Ovary (tissue), 9 donors: ENCODE measurements around the gene IBA57. TPM values are rescaled to one million over a fixed set of nuclear protein-coding genes. Genes with fewer than 3 reads are reported as not detected.
"Not testable (repeated sequence)": the region's sequence is repeated elsewhere in the genome, so short reads cannot be mapped to it uniquely, and the experiment has no call there.

ENCODE experiments used
- DNase-seq, 5 donors: peaks; one replicate each; pipeline ENCODE4 v3.0.0-alpha.2; 2019 to 2020
- H3K27ac ChIP-seq, 2 donors: fragments of 200-600 bp; one replicate each; pipeline versions ENCODE4 v1.5.1 to v1.8.0; 2019 to 2022
- H3K27me3 ChIP-seq: fragments of 200-600 bp; one replicate; pipeline ENCODE4 v1.8.0; 2022
- H3K36me3 ChIP-seq: fragments of 200-600 bp; sonication (generic); one replicate; pipeline ENCODE4 v1.5.1; 2019
- H3K4me1 ChIP-seq: one replicate; pipeline ENCODE4 v1.8.1; 2013; ENCODE audit warnings: mild to moderate bottlenecking, moderate library complexity; ENCODE audit not compliant: insufficient read depth
- H3K4me3 ChIP-seq: fragments of 200-600 bp; sonication (generic); one replicate; pipeline ENCODE4 v1.5.1; 2017
- H3K9me3 ChIP-seq, 2 donors: fragments of 200-600 bp in 1 of 2; sonication (generic) in 1 of 2; one replicate each; pipeline versions ENCODE4 v1.5.1 to v1.8.1; 2013 to 2019; ENCODE audit warnings: mild to moderate bottlenecking in 1 of 2, moderate library complexity in 1 of 2
- EP300 ChIP-seq: sonication (generic); formaldehyde crosslinking; IDR thresholded peaks from one replicate; pipeline ENCODE4 v1.6.1; 2017; ENCODE audit warnings: antibody characterized with exemption
- POLR2A ChIP-seq: fragments of 450-650 bp; IDR thresholded peaks from one replicate; pipeline ENCODE4 v1.6.1; 2017; ENCODE audit warnings: antibody characterized with exemption, mild to moderate bottlenecking, moderate library complexity
- WGBS, 3 donors: extraction: QIAGEN DNeasy Blood & Tissue Kit in 1 of 3; methylation state at CpG; one replicate each; pipeline versions ENCODE4 v1.1.5 to v1.1.7; 2013 to 2017; 5-methylcytosine and 5-hydroxymethylcytosine counted together
- intact Hi-C, 4 donors: fragments of 100-400 bp; cut with DNase I; formaldehyde crosslinking; loops; one replicate each; pipeline versions ENCODE4 v1.11.0 to v1.15.1; 2022 to 2023
- polyA plus RNA-seq, 2 donors: library from polyadenylated mRNA; stranded (reverse); fragments of 200-250 nt in 1 of 2; fragments of 350-450 nt in 1 of 2; fragmentation: Illumina TruSeq in 1 of 2; extraction: RNeasy Lipid Tissue Mini Kit (QIAGEN cat#74804) in 1 of 2; gene quantifications; one replicate each; pipeline ENCODE4 v1.2.3, GENCODE V29; 2013 to 2014
- total RNA-seq, 7 donors: library from RNA; depleted of rRNA in 2 of 7; stranded (reverse); fragments of >200 nt in 2 of 7; fragmentation: NEBNext Ultra II Directional in 3 of 7; extraction: Animal tissue kit (Norgen Biotek cat#: 25700) in 3 of 7; gene quantifications; one replicate each; pipeline versions ENCODE4 v1.1.0 to v1.2.4, GENCODE V29; 2016 to 2023
- TF ChIP-seq, protein P1 (sequence below), 3 donors: fragments of 450-650 bp in 2 of 3; fragments of 200-600 bp in 1 of 3; IDR thresholded peaks; one replicate each; pipeline versions ENCODE4 v1.5.1 to v1.8.0; 2016 to 2022; ENCODE audit warnings: antibody characterized with exemption in 3 of 3, mild to moderate bottlenecking in 1 of 3
- donor health status: DM: no; HTN: no; CAD: no; lungs with moderate emphysema.
- donor health status: DM: no; HTN: no; CAD: no.
- donor health status: Bipolar disorder and iron deficiency.
- donor health status: DM: yes; HTN: yes; CAD: no.
- donor health status: DM: no; HTN: no; CAD: no.
- donor health status: DM: yes; HTN: yes; CAD: no.

Gene IBA57
- total and polyA plus RNA-seq, 9 donors = 2.8 to 14.5 (median 9.0) TPM

DNA sequence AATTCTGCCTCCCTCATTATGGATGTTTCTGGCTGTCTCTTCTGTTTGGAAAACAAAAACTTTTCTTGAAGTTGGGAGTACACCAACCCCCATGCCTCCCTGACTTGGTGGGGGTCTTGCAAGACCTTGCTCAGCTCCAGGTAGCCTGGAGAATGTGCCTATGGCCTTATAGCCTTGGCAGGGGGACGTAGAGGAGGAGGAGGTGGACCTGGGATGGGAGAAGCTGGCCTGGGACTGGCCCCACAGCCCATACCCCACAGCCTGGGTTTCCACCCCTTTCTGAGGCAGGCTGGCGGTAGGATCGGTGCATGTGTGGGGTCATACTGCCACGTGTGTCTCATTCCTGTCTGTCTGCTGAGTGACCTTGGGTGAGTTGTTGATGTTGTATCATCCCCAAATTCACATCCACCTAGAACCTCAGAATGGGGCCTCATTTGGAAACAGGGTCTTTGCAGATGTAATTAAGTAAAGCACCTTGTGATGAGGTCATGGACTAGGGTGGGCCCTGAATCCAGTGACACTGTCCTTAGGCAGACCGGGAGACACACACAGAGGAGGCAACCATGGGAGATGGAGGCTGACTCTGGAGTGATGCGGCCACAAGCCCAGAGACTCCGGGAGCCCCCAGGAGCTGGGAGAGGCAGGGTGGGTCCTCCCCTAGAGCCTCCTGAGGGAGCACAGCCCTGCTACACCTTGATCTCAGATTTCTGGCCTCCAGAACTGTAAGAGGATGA lies 60.7 kb downstream of the IBA57 start:
- DNase-seq = no peak
- Histone ChIP-seq H3K4me3 (no peak overlapping the region), H3K27me3 (no peaks in the 10 kb centered on the region), H3K27ac (no peak overlapping the region), H3K36me3 (no peaks in the 10 kb centered on the region), H3K9me3 (peaks cover 0 to 6% of the 10 kb centered on the region in 2 donors), H3K4me1 (no peaks in the 10 kb centered on the region)
- WGBS, 3 donors = 89 to 91% (median 89%) methylated on average over 7 of the region's 7 CpGs
- TF ChIP-seq POLR2A = no peak
- TF ChIP-seq, protein P1, sequence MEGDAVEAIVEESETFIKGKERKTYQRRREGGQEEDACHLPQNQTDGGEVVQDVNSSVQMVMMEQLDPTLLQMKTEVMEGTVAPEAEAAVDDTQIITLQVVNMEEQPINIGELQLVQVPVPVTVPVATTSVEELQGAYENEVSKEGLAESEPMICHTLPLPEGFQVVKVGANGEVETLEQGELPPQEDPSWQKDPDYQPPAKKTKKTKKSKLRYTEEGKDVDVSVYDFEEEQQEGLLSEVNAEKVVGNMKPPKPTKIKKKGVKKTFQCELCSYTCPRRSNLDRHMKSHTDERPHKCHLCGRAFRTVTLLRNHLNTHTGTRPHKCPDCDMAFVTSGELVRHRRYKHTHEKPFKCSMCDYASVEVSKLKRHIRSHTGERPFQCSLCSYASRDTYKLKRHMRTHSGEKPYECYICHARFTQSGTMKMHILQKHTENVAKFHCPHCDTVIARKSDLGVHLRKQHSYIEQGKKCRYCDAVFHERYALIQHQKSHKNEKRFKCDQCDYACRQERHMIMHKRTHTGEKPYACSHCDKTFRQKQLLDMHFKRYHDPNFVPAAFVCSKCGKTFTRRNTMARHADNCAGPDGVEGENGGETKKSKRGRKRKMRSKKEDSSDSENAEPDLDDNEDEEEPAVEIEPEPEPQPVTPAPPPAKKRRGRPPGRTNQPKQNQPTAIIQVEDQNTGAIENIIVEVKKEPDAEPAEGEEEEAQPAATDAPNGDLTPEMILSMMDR (IDR thresholded peaks at IDR 0.05) = no peak
- TF ChIP-seq EP300 = no peak
- intact Hi-C loops = no loop called here

DNA sequence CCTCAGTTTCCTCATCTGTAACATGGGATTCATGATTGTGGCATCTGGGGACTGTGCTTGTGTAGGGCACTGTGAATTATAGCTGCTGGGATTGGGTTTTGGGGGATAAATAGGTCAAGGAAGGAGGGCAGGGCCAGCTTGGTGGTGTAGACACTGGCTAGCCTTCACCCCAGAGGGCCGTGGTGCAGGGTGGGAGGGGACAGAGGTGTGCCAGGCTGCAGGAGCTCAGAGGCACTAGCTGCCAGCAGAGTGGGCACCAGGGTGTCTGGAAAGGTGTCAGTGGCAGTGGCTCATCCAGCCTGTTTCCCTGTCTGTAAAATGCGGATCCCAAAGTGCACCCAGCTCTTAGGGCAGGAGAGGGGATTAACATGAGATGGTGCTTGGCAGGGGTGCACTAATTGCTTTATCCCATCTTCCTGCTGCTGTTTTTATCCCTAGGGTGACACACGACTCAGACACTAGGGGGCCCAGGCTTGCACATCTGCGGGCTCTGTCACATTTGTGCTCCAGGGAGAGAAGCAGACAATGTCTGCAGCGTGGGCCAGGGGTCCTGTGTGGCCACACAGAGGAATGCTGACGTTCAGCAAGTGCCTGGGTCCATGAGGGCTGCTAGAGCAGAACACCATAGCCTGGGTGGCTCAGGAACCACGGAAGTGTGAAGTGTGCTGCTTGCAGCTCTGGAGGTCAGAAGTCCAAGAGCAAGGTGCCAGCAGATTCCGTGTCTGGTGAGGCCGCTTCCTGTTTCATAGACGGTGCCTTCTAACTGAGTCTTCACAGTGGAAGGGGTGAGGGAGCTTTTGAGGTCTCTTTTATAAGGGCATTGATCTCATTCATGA lies 61.6 kb downstream of the IBA57 start:
- intact Hi-C loops = no loop called here
- Histone ChIP-seq H3K4me3 (no peak overlapping the region), H3K27ac (no peak overlapping the region), H3K36me3 (no peaks in the 10 kb centered on the region), H3K4me1 (no peaks in the 10 kb centered on the region), H3K27me3 (no peaks in the 10 kb centered on the region), H3K9me3 (peaks cover 0 to 6% of the 10 kb centered on the region in 2 donors)
- no peak for DNase-seq
- TF ChIP-seq EP300 (no peak), POLR2A (no peak)
- TF ChIP-seq, protein P1 (IDR thresholded peaks at IDR 0.05) = no peak
- 61 to 73% (median 61%) methylated on average over 10 of the region's 10 CpGs for WGBS, 3 donors

DNA sequence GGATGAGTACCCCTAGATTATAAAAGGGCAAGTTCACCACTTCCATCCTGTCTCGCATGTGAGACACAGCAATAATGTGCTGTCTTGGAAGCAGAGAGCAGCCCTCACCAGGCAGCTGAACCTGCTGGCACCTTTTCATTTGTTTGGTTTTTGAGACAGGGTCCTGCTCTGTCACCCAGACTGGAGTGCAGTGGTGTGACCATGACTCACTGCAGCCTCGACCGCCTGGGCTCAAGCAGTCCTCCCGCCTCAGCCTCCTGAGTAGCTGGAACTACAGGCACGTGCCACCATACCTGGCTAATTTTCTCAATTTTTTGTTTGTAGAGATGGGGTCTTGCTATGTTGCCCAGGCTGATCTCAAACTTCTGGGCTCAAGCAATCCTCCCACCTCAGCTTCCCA lies 62.5 kb downstream of the IBA57 start:
- DNase-seq, H3K27ac ChIP-seq, intact Hi-C loops: not testable (repeated sequence)

DNA sequence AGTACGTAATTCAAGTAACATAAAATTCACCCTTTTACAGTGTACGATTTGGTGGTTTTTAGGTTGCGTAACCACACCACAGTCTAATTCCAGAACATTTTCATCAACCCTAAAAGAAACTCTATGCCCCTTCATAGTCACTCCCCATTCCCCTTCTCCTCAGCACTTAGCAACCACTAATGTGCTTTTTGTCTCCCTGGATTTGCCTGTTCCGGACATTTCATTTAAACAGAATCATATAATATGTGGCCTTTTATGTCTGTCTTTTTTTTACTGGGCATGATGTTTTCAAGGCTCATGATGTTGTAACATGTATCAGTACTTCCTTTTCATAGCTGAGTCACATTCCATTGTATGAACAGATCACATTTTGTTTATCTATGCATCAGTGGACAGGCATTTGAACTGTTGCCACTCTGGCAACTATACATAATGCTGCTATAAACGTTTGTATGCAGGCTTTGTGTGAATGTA lies 63.0 kb downstream of the IBA57 start:
- no peak for DNase-seq
- TF ChIP-seq POLR2A = no peak
- TF ChIP-seq, protein P1 (IDR thresholded peaks at IDR 0.05) = no peak
- TF ChIP-seq EP300 = no peak
- Histone ChIP-seq H3K4me3 (no peak overlapping the region), H3K36me3 (no peaks in the 10 kb centered on the region), H3K9me3 (peaks cover 0 to 6% of the 10 kb centered on the region in 2 donors), H3K27me3 (no peaks in the 10 kb centered on the region), H3K27ac (no peak overlapping the region), H3K4me1 (no peaks in the 10 kb centered on the region)
- intact Hi-C loops = no loop called here
- 70 to 90% (median 89%) methylated on average over 5 of the region's 5 CpGs for WGBS, 3 donors

More for the DNA sequence above, 62.5 kb downstream of the IBA57 start:
- not testable (repeated sequence) for H3K9me3 ChIP-seq, H3K4me3 ChIP-seq, H3K4me1 ChIP-seq, H3K27me3 ChIP-seq, H3K36me3 ChIP-seq
- 94 to 98% (median 98%) methylated on average over 5 of the region's 5 CpGs for WGBS, 3 donors
